Muscle layer of colon (tissue), 2 donors: ENCODE data around the gene MRPS25.

ENCODE experiments used
- H3K27ac ChIP-seq: one replicate; pipeline ENCODE4 v1.7.0; 2013; ENCODE audit warnings: low read depth, mild to moderate bottlenecking, low read length, moderate library complexity
- H3K27me3 ChIP-seq, 2 donors: one replicate each; pipeline ENCODE4 v1.7.0; 2013; ENCODE audit warnings: low read length in 2 of 2, mild to moderate bottlenecking in 2 of 2; ENCODE audit not compliant: insufficient read depth in 2 of 2, control insufficient read depth in 1 of 2
- H3K36me3 ChIP-seq: one replicate; pipeline ENCODE4 v1.7.0; 2013; ENCODE audit warnings: mild to moderate bottlenecking, low read length; ENCODE audit not compliant: insufficient read depth
- H3K4me1 ChIP-seq: one replicate; pipeline ENCODE4 v1.7.0; 2013; ENCODE audit warnings: mild to moderate bottlenecking, low read length; ENCODE audit not compliant: insufficient read depth
- H3K4me3 ChIP-seq, 2 donors: one replicate each; pipeline ENCODE4 v1.7.0; 2013; ENCODE audit warnings: low read length in 2 of 2, low read depth in 1 of 2, mild to moderate bottlenecking in 1 of 2, moderate library complexity in 1 of 2
- H3K9ac ChIP-seq: one replicate; pipeline ENCODE4 v1.7.0; 2013; ENCODE audit warnings: low read length
- H3K9me3 ChIP-seq: one replicate; pipeline ENCODE4 v1.7.0; 2013; ENCODE audit warnings: mild to moderate bottlenecking, low read length
- donor health status: abdominal sarcoma.
- donor health status: Adenocarcinoma of cecum.

Gene MRPS25

DNA sequence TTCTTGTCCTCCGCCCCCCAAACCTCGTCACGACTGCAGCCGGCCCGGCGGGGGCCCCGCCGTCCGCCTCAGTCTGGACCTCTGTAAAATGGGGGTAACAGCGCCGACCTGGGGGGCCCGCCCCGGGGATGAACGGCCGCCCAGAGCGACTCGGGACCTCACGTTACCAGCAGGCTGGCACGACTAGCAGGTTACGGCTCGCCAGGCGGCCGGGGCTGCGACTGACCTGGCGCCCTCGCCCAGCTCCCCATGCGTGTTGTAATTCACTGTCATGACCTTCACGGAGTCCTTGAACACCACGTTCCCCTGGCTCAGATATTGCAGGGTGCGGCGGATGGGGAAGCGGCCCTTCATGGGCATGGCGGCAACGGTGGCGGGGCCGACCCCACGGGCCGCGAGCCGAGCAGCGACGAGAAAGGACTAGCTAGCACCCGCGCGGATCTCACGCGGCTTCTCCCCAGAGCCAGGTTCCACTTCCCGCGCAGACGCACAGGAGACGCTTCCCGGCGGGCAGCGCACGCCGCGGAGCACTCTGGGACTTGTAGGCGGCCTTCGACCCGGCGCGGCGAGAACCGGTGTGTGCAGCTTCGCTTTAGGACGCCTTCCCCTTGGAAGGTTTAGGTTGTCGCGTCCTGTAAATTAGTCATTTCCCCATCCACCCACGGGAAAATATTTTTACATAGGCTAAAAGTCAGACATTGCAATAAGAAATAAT, at the start of gene MRPS25:
MRPS25 (minus strand) TSS at position 481 of the 715 bp plus-strand sequence; CDS start at position 360, 121 bp downstream.
- peak within 1 kb of the TSS; percentile 70 for H3K27ac ChIP-seq
- peak within 1 kb of the TSS; percentile 74 to 79 for H3K4me3 ChIP-seq

DNA sequence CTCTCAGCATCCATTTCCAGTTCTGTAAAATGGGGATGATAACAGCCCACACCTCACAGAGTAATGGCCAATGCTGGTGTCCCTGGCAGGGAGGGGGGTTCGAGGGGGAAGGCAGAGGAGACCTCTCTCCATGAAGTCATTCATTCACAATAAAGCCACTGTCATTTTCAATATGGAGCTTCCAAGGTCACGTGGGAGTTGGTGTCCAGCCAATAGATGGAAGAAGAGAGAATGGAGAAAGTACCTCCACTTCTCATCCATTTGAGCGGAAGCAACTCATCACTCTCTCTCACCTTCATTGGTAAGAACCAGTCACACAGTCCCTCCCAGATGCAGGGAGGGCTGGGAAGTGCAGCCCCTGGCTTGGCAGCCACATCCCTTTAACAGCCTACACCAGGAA, 48.8 kb upstream of the MRPS25 start:
- H3K4me1 ChIP-seq, result no peaks in the 10 kb centered on the region
- no peak overlapping the region for H3K27ac ChIP-seq
- H3K9me3 ChIP-seq, result no peaks in the 10 kb centered on the region
- H3K4me3 ChIP-seq, result no peak overlapping the region
- no peaks in the 10 kb centered on the region for H3K36me3 ChIP-seq
- no peak overlapping the region for H3K9ac ChIP-seq
- H3K27me3 ChIP-seq, result peaks cover 0 to 1% of the 10 kb centered on the region in 2 donors

More for the DNA sequence above, at the start of gene MRPS25:
- Histone ChIP-seq H3K9ac (peak within 1 kb of the TSS; percentile 75), H3K9me3 (no peaks in the 10 kb centered on the region), H3K4me1 (peaks cover 15% of the 10 kb centered on the region), H3K27me3 (no peaks in the 10 kb centered on the region), H3K36me3 (no peaks in the 10 kb centered on the region)

DNA sequence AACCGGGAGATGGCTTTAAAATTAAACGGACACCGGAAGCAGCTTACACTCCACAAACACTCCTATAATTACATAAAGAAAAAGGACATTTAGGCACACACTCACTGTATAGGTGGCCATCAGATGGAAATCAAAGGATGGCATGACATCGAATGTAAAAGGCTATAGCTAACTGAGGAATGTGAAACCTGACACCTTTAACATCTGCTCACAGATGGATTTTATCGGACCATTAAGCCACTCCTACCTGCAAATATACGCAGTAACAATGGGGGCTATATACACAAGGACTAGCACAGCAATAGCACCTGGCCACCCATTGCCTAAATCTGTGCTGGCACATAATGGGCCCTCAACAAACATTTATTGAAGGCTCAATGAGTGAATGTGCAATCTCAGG, 48.4 kb upstream of the MRPS25 start:
- no peak overlapping the region for H3K4me3 ChIP-seq

DNA sequence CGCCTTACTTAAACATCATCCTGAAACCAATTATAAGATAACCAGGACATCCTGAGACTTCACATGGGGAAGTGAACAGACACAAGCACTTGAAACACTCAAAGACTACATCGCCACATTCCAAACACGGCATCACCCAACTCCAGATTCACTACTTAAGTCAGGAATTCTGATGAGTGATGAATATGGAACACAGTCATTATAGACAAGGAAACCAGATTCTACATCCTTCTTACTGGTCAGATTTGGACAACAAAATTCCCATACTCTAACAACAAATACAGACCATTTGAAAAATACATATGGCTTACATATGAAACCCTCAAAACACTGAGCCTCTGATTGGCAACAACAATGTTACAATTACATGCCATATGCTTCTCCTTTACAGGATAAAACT, 46.9 kb upstream of the MRPS25 start:
- no peak overlapping the region for H3K27ac ChIP-seq
- H3K4me3 ChIP-seq, result no peak overlapping the region
- no peaks in the 10 kb centered on the region for H3K27me3 ChIP-seq
- no peaks in the 10 kb centered on the region for H3K9me3 ChIP-seq
- no peak overlapping the region for H3K9ac ChIP-seq
- no peaks in the 10 kb centered on the region for H3K36me3 ChIP-seq
- H3K4me1 ChIP-seq, result no peaks in the 10 kb centered on the region

More for the DNA sequence above, 48.4 kb upstream of the MRPS25 start:
- no peak overlapping the region for H3K27ac ChIP-seq
- H3K36me3 ChIP-seq, result no peaks in the 10 kb centered on the region
- no peaks in the 10 kb centered on the region for H3K27me3 ChIP-seq
- H3K9ac ChIP-seq, result no peak overlapping the region
- H3K4me1 ChIP-seq, result no peaks in the 10 kb centered on the region
- no peaks in the 10 kb centered on the region for H3K9me3 ChIP-seq

DNA sequence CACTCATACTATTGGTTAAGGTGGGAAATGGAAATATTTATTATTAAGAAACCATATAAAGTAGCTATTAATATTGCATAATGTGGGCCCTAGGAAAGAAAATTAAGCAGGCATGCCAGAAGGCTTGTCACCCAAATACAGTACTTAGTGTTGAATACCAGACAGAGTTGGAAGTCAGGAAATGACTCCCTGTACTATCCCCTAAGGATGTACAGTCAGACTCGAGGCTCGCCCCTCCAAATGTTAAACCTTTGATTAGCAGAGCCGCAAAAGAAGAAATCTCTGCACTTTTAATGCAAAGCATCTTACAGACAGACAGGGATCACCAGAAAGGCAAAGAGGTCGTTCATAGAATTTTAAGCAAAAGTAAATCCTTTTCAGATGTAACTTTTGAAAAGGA, 45.1 kb upstream of the MRPS25 start:
- Histone ChIP-seq H3K4me1 (no peaks in the 10 kb centered on the region), H3K4me3 (no peak overlapping the region), H3K9me3 (no peaks in the 10 kb centered on the region), H3K9ac (no peak overlapping the region), H3K36me3 (no peaks in the 10 kb centered on the region), H3K27ac (no peak overlapping the region), H3K27me3 (no peaks in the 10 kb centered on the region)

DNA sequence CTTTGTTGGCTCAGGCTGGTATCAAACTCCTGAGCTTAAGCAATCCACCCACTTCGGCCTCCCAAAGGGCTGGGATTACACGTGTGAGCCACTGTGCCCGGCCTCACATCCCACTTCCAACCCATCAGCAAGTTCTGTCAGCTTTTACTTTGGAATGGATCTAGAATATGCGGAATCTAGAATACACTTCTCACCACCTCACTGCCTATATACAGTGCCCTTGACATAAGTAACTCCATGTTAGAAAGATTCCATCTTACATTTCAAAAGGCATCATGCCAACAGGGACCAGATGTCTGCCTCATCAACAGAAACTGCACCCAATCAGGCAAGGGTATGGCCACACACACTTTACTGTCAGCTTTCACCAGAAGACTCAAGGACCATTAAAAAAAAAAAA, 43.8 kb upstream of the MRPS25 start:
- Histone ChIP-seq H3K9me3 (no peaks in the 10 kb centered on the region), H3K4me1 (no peaks in the 10 kb centered on the region), H3K9ac (no peak overlapping the region), H3K27ac (no peak overlapping the region), H3K27me3 (no peaks in the 10 kb centered on the region), H3K4me3 (no peak overlapping the region), H3K36me3 (no peaks in the 10 kb centered on the region)

DNA sequence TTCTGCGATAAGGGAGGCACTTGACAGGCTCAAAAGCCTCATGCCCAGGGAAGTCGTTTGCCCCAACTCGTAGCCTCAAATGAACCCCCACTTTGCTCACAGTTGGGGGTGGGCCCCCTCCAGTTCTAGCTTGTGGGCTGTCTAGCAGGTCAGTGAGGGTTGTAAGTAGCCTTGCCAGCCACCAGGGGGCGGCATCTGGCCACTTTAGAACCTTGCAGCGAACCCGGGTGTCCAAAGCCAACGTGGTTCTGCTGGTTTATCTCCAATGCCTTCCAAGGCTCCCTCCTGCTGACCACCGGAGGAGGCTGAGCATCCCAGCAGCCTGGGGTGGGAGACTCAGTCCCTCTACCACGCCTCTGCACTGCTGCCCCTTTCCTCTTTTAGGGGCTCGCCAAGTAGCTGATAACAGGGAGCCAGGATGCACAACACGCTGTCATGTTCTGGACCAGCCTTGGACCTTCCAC, 43.0 kb upstream of the MRPS25 start:
- Histone ChIP-seq H3K27ac (no peak overlapping the region), H3K9ac (no peak overlapping the region), H3K27me3 (no peaks in the 10 kb centered on the region), H3K9me3 (no peaks in the 10 kb centered on the region), H3K4me1 (peaks cover 3% of the 10 kb centered on the region), H3K4me3 (no peak overlapping the region), H3K36me3 (no peaks in the 10 kb centered on the region)

DNA sequence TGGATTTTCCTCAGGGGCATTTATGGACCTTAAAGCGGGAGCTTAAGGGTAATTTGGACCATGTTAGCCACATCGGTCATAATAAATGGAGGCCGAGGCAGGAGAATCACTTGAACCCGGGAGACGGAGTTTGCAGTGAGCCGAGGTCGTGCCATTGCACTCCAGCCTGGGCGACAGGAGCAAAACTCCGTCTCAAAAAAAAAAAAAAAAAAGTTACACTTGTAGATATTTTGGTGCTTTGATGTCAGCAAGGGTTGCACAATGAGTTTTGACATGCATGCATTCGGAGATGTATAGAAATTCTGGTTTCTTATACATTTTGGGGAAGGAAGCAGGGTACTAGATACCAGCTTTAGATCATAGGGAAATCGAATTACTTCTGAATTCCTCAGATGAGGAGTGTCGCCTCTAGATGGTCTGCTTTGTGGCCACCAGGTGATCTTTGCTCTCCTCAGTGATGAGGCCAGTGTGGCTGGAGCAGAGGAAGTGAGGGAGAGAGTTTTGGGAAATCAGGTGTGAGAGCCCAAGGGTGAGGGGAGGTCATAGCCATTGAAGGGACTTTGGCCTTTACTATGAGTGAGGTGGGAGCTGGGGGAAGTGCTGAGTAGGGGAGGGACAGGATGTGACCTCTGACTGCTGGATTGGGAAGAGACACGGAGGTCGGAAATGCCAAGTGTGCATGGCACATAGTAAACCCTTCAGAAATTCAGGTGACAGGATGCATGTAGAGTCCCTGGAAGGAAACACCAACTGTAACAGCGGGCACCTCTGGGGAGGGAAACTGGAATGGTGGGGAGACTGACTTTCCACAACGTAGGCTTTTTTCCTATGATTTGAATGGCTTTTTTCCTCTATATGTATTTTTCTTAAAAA, 42.2 kb upstream of the MRPS25 start:
- Histone ChIP-seq H3K9ac (no peak overlapping the region), H3K4me1 (peaks cover 7% of the 10 kb centered on the region), H3K9me3 (no peaks in the 10 kb centered on the region), H3K36me3 (no peaks in the 10 kb centered on the region), H3K4me3 (no peak overlapping the region), H3K27ac (no peak overlapping the region), H3K27me3 (no peaks in the 10 kb centered on the region)

DNA sequence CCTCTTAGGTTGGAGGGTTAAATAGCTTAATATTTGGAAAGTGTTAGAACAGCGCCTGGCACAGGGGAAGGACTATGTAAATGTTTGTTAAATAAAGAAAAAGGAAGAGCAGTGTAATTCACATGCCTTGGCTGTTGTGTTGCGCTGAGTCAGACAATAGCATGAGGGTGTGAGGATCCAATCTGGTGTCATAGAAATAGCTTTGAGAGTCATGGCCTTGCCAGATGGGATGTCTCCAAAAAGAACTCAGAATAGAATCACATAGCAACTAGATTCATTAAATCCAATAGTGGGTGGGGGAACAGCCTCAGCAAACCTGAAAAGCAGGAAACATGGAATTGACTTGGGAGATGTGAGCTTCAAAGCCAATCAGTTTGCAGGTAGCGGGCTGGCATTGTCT, 37.7 kb upstream of the MRPS25 start:
- no peak overlapping the region for H3K9ac ChIP-seq
- no peaks in the 10 kb centered on the region for H3K36me3 ChIP-seq
- H3K27me3 ChIP-seq, result no peaks in the 10 kb centered on the region
- no peaks in the 10 kb centered on the region for H3K9me3 ChIP-seq
- H3K4me1 ChIP-seq, result peaks cover 24% of the 10 kb centered on the region
- H3K27ac ChIP-seq, result peak overlapping the region; percentile 52
- no peak overlapping the region for H3K4me3 ChIP-seq

DNA sequence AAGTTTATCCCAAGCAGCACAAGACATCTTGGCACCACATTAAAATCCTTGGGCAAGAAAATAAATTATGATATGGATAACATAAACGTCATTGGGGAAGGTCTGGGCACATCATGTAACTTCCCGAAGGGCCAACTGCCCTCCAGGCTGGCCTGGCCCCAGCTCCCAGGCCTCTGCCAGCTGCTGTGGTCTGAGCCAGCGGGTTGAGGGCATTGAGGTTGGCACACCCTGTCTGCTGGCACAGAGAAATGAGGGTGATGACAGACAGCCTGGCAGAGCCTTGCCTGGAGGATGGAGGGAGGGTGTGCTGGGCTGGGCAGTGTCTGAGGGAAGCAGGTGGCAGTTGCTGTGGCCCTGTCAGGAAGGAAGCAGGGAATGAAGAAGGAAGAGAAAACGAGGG, 37.1 kb upstream of the MRPS25 start:
- Histone ChIP-seq H3K27me3 (no peaks in the 10 kb centered on the region), H3K4me3 (no peak overlapping the region), H3K9ac (no peak overlapping the region), H3K4me1 (peaks cover 28% of the 10 kb centered on the region), H3K27ac (peak overlapping the region; percentile 61), H3K9me3 (no peaks in the 10 kb centered on the region), H3K36me3 (no peaks in the 10 kb centered on the region)

DNA sequence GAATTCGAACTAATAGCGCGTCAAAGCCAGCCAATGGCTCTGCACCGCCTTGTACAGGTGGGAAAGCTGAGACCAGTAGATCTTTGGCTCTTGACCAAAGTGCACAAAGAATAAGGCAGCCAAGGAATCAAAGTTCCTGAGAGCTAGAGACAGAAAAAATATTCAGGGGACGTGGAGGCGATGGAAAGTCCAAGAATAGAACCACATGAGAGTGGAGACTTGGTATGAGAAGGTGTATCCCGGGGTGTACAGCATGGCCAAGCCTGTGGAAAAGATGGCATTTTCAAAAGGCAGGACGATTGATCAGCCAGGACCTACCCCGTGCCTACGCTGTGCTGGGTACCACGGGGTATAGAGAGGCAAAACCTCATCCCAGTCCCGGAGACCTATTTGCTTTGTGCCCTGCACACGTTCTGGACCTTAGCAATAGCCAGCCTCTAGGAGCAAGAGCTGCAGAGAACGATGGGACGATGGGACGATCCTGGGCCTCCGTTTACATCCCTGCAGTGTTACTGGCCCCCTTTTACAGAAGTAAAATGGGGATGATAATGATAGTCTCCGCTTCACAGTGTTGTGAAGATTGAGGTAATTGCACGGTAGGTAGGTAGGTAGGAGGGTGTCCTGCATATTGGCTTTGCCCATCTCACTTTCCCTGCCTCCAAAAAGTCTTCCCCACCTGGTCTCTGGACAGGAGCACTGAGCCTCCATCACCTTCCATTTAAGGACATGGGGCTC, 34.4 kb upstream of the MRPS25 start:
- Histone ChIP-seq H3K27ac (peak overlapping the region; percentile 82), H3K9ac (peak overlapping the region; percentile 77), H3K4me1 (peaks cover 28% of the 10 kb centered on the region), H3K36me3 (peaks cover 17% of the 10 kb centered on the region), H3K27me3 (no peaks in the 10 kb centered on the region), H3K9me3 (no peaks in the 10 kb centered on the region), H3K4me3 (peak overlapping the region; percentile 51 to 100)
